HG03045 (cell line): ENCODE results near the gene KIF14.
"Not testable (repeated sequence)": the region's sequence is repeated elsewhere in the genome, so short reads cannot be mapped to it uniquely, and the experiment has no call there.

ENCODE experiments used
- ATAC-seq: cut with Tn5 transposase; IDR thresholded peaks from one replicate; pipeline ENCODE4 v1.9.1; 2021; ENCODE audit warnings: mild to moderate bottlenecking, moderate library complexity; ENCODE audit not compliant: unreplicated experiment

KIF14 gene

DNA sequence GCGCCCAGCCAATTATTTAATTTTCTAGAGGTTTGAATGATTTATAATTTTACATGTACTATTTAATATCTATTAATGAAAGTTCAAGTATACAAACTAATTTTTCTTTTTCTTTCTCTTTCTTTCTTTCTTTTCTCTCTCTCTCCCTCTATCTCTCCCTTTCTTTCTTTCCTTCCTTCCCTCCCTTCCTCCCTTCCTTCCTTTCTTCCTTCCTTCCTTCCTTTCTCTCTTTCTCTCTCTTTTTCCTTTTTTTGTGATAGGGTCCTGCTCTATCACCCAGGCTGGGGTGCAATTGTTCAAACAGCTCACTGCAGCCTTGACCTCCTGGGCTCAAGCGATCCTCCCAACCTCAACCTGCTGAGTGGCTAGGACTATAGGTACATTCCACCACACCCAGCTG is 16.1 kb upstream of the KIF14 start:
- no peak for ATAC-seq

DNA sequence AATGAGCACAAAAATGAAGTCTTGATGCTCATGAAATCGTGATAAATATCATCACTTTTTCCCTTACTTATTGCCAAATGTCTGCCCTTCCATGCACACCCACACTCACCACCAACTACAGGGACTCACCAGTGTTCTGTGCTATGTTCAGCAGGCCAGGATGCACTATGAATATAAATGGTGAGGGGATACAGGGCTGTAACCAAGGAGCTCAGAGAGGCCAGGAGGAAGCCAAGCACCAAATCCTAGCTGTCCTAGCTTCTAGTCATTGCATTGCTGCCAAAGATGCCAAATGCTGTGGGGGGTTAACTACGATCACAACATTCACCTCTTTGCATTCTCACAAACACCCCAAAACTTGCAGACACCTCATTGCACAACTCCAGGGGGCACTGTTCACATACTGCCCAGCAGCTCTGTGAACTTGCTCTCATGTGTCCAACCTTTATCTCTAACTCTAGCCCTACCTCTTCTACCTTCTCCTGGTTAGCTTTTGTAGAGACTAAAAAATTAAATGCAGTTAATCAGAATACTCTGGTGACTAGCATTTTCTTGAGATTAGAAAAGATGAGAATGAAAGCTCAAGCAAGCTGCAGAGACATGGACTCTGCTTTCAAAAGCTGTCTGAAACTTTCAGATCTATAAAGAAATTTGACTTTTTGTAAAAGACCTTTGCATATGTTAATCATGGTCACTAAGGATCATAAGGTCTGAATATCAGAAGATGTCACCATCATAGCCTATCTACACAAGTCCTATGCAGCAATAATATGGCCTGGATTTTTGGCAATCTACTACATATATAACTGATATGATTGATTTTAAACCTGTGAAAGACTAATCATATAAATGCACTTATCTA is 13.9 kb upstream of the KIF14 start:
- peak; percentile 58 for ATAC-seq

- no peak for ATAC-seq
These were observed 10.8 kb upstream of the KIF14 start for GRCh38 chr1:200631375-200631774.

GRCh38 chr1:200630515-200630899 is 10.0 kb upstream of the KIF14 start:
- ATAC-seq, result not testable (repeated sequence)

DNA sequence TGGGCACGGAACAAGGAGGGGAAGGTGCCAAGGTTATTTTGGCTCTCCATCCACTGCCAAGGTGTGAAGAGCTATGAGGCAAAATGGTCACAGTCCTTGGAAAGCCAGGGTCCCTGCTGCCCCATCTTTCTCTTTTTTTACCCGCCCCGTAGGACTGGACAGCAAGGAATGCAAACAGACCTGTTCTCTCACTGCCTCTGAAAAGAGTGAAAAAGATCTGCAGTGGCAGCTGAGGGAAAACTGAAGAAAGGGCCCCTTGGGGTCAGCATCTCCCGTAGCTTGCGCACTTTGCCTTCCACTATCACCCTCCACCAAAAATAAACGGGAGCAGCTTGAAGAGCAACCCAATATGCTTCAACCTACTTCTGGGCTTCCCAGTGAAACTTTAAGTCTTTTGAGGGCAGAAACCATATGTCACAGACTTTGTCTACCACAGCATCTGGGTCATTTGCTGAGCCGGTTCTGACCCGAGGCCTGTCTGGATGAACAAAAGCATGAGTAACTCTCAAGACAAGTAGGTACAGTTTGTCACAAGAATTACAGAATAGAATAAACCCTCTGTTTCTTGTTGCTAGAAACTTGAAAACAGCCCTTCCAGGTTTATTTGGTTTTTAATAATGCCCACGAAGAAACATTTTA is 9.4 kb upstream of the KIF14 start:
- ATAC-seq, result no peak

- ATAC-seq, result peak; percentile 72
These were observed 7.8 kb upstream of the KIF14 start for GRCh38 chr1:200628223-200628881.

- no peak for ATAC-seq
These were observed 7.1 kb upstream of the KIF14 start for GRCh38 chr1:200627575-200628222.

DNA sequence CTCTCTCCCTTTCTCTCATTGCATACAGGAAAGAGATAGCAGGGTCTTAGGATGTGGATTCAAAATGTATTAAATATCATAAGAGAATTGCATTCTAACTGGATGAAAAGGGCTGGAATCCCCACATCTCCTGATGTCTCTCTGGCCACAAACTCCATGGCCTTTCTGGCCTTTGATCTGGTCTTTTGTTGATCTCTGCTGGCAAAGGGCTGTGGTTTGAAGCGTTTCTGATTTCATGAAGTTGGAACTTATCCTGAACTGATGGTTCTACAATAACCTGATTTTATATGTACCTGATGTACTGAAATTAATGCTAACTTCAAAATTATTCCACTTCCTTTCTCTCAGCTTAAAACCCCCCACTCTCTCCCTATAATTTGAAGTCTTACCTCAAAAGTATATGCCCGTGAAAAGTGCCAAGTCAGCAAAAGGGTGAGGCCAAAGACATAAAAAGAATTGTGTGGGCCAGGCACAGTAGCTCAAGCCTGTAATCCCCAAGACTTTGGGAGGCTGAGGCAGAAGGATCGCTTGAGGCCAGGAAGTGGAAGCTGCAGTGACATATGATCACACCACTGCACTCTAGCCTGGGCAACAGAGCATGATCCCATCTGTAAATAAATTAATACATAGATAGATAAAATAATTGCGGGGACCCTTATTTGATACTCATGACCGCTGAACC is 6.4 kb upstream of the KIF14 start:
- no peak for ATAC-seq

- ATAC-seq, result no peak
These were observed 4.9 kb upstream of the KIF14 start for GRCh38 chr1:200625381-200625824.

- no peak for ATAC-seq
These were observed 4.3 kb upstream of the KIF14 start for GRCh38 chr1:200624679-200625335.

- no peak for ATAC-seq
These were observed 668 bp downstream of the KIF14 start for GRCh38 chr1:200619894-200620272.

DNA sequence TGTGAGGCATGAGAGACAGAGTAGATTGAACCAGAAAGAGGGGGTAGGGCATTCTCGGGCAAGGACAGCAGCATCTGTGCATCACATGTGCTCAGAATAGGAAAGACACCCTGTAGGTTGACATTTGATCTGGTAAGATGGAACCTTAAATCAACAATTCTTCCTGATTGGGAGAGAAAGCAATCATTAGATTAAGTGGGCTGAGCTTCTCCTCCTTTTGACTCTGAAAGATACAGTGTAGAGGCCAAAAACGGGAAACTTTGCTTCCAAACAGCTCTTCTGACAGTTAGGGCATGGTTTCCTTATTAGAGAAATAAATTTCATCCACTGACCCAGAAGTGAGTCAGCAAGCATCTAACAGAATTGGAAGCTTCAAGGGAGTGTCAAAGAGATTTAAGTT is 9.7 kb downstream of the KIF14 start:
- ATAC-seq, result no peak

GRCh38 chr1:200602632-200603031 is 17.9 kb downstream of the KIF14 start:
- no peak for ATAC-seq

DNA sequence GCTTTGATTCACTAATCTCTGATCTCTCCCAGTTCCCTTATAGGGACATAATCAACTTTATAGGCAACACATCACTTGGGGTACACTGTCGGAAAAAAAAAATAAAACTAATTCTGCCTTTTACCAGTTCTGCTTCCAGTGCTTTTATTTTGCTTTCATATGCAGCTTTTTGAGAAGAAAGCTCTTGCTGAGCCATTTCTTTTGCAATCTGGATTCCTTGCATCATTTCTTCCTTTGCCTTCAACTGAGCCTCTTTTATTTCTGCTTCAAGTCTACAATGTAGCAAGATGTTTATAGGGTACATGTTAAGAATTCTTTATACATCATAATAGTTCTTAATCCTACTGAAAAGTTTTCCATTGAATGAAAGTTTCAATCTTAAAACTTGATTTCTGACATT is 30.6 kb downstream of the KIF14 start:
- ATAC-seq, result no peak

GRCh38 chr1:200588698-200589097 is 31.9 kb downstream of the KIF14 start:
- ATAC-seq, result no peak

DNA sequence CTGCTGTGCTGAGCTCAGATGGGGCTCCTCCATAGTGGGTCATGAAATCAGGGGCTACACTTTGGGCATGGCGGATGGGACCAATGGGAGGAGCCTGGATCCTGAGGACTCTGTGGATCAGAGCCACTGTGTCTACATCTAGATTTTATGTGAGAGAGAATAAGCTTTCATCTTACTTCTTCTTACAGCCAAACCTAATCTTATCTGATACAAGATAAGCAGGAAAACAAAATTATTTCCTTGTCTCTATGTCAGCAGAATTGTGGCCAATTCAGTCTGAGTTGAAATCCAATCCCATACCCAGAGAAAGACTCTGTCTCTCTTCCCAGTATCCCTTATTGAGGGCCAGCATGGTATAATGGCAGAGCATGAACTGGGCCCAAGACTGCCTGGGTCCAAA is 56.2 kb downstream of the KIF14 start:
- no peak for ATAC-seq

DNA sequence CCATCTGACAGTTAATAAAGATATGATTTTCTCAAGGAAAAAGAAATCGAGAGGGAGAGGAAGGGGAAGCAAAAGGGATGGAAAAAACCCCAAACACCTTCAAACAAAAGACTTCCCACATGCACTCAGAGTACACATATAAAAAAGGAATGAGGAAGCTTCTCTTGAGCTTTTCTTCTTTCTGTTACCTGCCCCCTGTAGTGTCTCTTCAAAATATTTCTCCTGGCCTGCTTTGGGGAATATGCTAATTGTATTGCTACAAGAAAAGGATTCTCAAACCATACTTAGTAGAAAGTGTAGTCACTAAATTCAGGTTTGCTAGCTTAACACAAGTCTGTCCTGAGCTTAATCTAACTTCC is 58.7 kb downstream of the KIF14 start:
- peak; percentile 41 for ATAC-seq

- ATAC-seq, result no peak
These were observed 61.6 kb downstream of the KIF14 start for GRCh38 chr1:200558866-200559459.

DNA sequence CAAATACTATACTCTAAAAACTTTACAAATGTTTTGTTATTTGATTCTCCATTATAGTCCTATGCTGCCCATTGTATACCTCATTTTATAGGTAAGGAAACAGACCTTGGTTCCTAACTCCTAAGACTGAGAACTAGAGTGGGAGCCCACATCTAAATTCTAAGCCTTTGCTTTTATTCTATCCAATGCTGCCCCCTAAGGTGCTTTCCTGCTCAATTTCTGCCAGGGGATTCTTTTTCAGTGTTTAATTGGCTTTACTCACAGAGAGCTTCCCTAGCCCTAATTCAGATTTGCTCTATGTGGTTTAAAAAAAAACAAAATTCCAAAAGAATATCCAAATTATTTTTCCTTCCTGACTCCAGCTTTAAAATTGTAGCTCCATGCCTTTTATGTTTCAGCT is 64.5 kb downstream of the KIF14 start:
- no peak for ATAC-seq

DNA sequence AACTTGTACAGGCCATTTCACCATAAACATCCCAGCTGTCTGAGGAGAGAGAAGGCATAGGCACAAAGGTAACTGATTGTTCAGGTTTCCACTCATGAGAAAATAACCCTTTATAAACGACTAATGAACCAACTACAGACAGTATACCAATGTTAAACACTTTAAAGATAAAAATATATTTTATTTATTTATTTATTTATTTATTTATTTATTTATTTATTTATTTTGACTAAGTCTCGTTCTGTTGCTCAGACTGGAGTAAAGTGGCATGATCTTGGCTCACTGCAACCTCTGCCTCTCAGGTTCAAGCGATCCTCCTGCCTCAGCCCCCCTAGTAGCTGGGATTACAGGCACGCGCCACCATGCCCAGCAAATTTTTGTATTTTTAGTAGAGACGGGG is 67.8 kb downstream of the KIF14 start:
- not testable (repeated sequence) for ATAC-seq
